Measurements from ENCODE around the gene CLK4.
A peak's percentile ranks its signal among the peaks of the same experiment; 100 is the strongest.

The CLK4 gene

GRCh38 chr5:178632285-178632684, 5.4 kb upstream of the CLK4 start:
- DNase-seq, result no peak

GRCh38 chr5:178630951-178631350, 4.1 kb upstream of the CLK4 start:
- no peak for DNase-seq

GRCh38 chr5:178630475-178630930, 3.7 kb upstream of the CLK4 start:
- peak; percentile 70 for DNase-seq

- DNase-seq, result no peak
Measured at GRCh38 chr5:178627259-178627598, 379 bp upstream of the CLK4 start.

- peak; percentile 22 for DNase-seq
Measured at GRCh38 chr5:178625679-178626483, 969 bp downstream of the CLK4 start.

GRCh38 chr5:178624631-178625546, 2.0 kb downstream of the CLK4 start:
- peak; percentile 64 for DNase-seq

- no peak for DNase-seq
Measured at GRCh38 chr5:178622679-178623247, 4.1 kb downstream of the CLK4 start.

- no peak for DNase-seq
Measured at GRCh38 chr5:178619390-178619789, 7.5 kb downstream of the CLK4 start.

GRCh38 chr5:178612299-178612698, 14.6 kb downstream of the CLK4 start:
- DNase-seq, result no peak

- DNase-seq, result no peak
Measured at GRCh38 chr5:178606269-178606668, 20.6 kb downstream of the CLK4 start.

- no peak for DNase-seq
Measured at GRCh38 chr5:178605788-178606187, 21.1 kb downstream of the CLK4 start.

- peak; percentile 37 for DNase-seq
Measured at GRCh38 chr5:178602752-178603151, 24.1 kb downstream of the CLK4 start.

GRCh38 chr5:178595750-178596149, 31.1 kb downstream of the CLK4 start:
- DNase-seq, result no peak

- no peak for DNase-seq
Measured at GRCh38 chr5:178595150-178595549, 31.7 kb downstream of the CLK4 start.

GRCh38 chr5:178590924-178591423, 35.9 kb downstream of the CLK4 start:
- no peak for DNase-seq

GRCh38 chr5:178590141-178590923, 36.5 kb downstream of the CLK4 start, which contains the start of gene COL23A1:
TSS of gene COL23A1 (minus strand) at chr5:178590393.
- DNase-seq, result peak; percentile 54

- DNase-seq, result peak; percentile 49
Measured at GRCh38 chr5:178589180-178590140, 37.4 kb downstream of the CLK4 start.

- DNase-seq, result no peak
Measured at GRCh38 chr5:178588769-178589168, 38.1 kb downstream of the CLK4 start.

GRCh38 chr5:178587763-178588611, 38.9 kb downstream of the CLK4 start:
- no peak for DNase-seq

- no peak for DNase-seq
Measured at GRCh38 chr5:178586396-178586795, 40.5 kb downstream of the CLK4 start.

Measured in fibroblast of skin of right biceps (primary cell).